A673 (cell line): ENCODE data around the gene NRXN3.

Experiments
- EZH2 ChIP-seq: fragments of 200-600 bp; sonication (generic); IDR thresholded peaks from 2 replicates; pipeline ENCODE4 v1.6.1; 2017; ENCODE audit warnings: borderline replicate concordance, low read depth, mild to moderate bottlenecking, mixed read lengths, antibody characterized with exemption, low read length; ENCODE audit not compliant: poor library complexity, severe bottlenecking
- TF ChIP-seq, protein P1 (sequence below): fragments of 300-800, 200-600 bp; sonication (generic); conservative IDR thresholded peaks from 2 replicates; pipeline ENCODE4 v1.5.1; 2017; ENCODE audit warnings: low read depth, mild to moderate bottlenecking, antibody characterized with exemption, low read length, moderate library complexity, mixed read lengths

- TF ChIP-seq, protein P1, sequence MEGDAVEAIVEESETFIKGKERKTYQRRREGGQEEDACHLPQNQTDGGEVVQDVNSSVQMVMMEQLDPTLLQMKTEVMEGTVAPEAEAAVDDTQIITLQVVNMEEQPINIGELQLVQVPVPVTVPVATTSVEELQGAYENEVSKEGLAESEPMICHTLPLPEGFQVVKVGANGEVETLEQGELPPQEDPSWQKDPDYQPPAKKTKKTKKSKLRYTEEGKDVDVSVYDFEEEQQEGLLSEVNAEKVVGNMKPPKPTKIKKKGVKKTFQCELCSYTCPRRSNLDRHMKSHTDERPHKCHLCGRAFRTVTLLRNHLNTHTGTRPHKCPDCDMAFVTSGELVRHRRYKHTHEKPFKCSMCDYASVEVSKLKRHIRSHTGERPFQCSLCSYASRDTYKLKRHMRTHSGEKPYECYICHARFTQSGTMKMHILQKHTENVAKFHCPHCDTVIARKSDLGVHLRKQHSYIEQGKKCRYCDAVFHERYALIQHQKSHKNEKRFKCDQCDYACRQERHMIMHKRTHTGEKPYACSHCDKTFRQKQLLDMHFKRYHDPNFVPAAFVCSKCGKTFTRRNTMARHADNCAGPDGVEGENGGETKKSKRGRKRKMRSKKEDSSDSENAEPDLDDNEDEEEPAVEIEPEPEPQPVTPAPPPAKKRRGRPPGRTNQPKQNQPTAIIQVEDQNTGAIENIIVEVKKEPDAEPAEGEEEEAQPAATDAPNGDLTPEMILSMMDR = no peak
- no peak for TF ChIP-seq EZH2
Measured at GRCh38 chr14:78170203-78170602, at the start of gene NRXN3.
